Epidermal melanocyte (primary cell): ENCODE measurements around the gene COL27A1.

Experiments used
- DNase-seq: peaks from one replicate; pipeline ENCODE4 v3.0.0; 2011; ENCODE audit warnings: low spot score; ENCODE audit not compliant: insufficient read length

The COL27A1 gene

GRCh38 chr9:114155263-114155994 is at the start of gene COL27A1:
COL27A1 (plus strand) TSS chr9:114155537; CDS start chr9:114155951, 414 bp downstream.
- DNase-seq, result peak; percentile 79

GRCh38 chr9:114107286-114108001 is 47.9 kb upstream of the COL27A1 start:
- DNase-seq, result no peak

- DNase-seq, result peak; percentile 83
These were observed 47.1 kb upstream of the COL27A1 start for GRCh38 chr9:114108016-114108833.

GRCh38 chr9:114109124-114109523 is 46.2 kb upstream of the COL27A1 start:
- no peak for DNase-seq

GRCh38 chr9:114110180-114110579 is 45.2 kb upstream of the COL27A1 start:
- DNase-seq, result no peak

- DNase-seq, result no peak
These were observed 43.0 kb upstream of the COL27A1 start for GRCh38 chr9:114112325-114112724.

GRCh38 chr9:114112778-114113584 is 42.4 kb upstream of the COL27A1 start:
- no peak for DNase-seq

- DNase-seq, result no peak
These were observed 41.0 kb upstream of the COL27A1 start for GRCh38 chr9:114114364-114114763.

- no peak for DNase-seq
These were observed 39.6 kb upstream of the COL27A1 start for GRCh38 chr9:114115654-114116125.

- DNase-seq, result no peak
These were observed 39.1 kb upstream of the COL27A1 start for GRCh38 chr9:114116126-114116747.

GRCh38 chr9:114117614-114117995 is 37.7 kb upstream of the COL27A1 start:
- DNase-seq, result no peak

- peak; percentile 72 for DNase-seq
These were observed 37.1 kb upstream of the COL27A1 start for GRCh38 chr9:114117996-114118830.

GRCh38 chr9:114119242-114120191 is 35.8 kb upstream of the COL27A1 start:
- DNase-seq, result no peak

GRCh38 chr9:114120192-114121014 is 34.9 kb upstream of the COL27A1 start:
- DNase-seq, result no peak

GRCh38 chr9:114121227-114122135 is 33.9 kb upstream of the COL27A1 start:
- DNase-seq, result no peak
